Panc1 (cell line): ENCODE data around the gene DNM3. TPM values are rescaled to one million over a fixed set of nuclear protein-coding genes. Genes with fewer than 3 reads are reported as not detected.

ENCODE experiments used
- ATAC-seq: fragments of 200-7000 bp; cut with Tn5 transposase; 2 replicates; pipeline ENCODE4 v1.9.1; 2020; ENCODE audit warnings: mild to moderate bottlenecking, moderate library complexity
- BruUV-seq: library from RNA; stranded (reverse); fragments of 400-500 nt; replicated peaks from 2 replicates; lab custom pipeline; 2021; lab: Mats Ljungman, UMichigan
- CTCF ChIA-PET: fragments of 300-600 bp; sonication (Branson Sonifier 250); formaldehyde crosslinking; loops from one replicate; lab custom pipeline; 2022; ENCODE audit warnings: antibody characterized with exemption; lab: Charles Lee
- POLR2A ChIA-PET: fragments of 300-600 bp; sonication (Branson Sonifier 250); formaldehyde crosslinking; loops from one replicate; lab custom pipeline; 2022; ENCODE audit warnings: antibody characterized with exemption; lab: Charles Lee
- DNase-seq: peaks from one replicate; pipeline ENCODE4 v3.0.0-alpha.2; 2010; ENCODE audit warnings: low read depth, low spot score
- H3K27ac ChIP-seq: 2 replicates; pipeline ENCODE4 v1.5.1; 2011; ENCODE audit warnings: mild to moderate bottlenecking, low read length, inconsistent platforms
- H3K27me3 ChIP-seq: fragments of 200-500 bp; sonication (Bioruptor generic); 2 replicates; pipeline ENCODE4 v1.6.0; 2014; ENCODE audit warnings: low read length, inconsistent platforms; ENCODE audit not compliant: control insufficient read depth, insufficient read depth
- H3K36me3 ChIP-seq: fragments of 200-500 bp; sonication (Bioruptor generic); 2 replicates; pipeline ENCODE4 v1.5.1; 2014; ENCODE audit warnings: inconsistent platforms, mild to moderate bottlenecking, low read length, moderate library complexity; ENCODE audit not compliant: control insufficient read depth, insufficient read depth
- H3K4me1 ChIP-seq: 2 replicates; pipeline ENCODE4 v1.5.1; 2011; ENCODE audit warnings: inconsistent platforms, mild to moderate bottlenecking, low read length, moderate library complexity; ENCODE audit not compliant: control insufficient read depth, insufficient read depth
- H3K4me3 ChIP-seq, 2 experiments: 2 replicates each; pipeline ENCODE4 v1.5.1; 2011 to 2012; ENCODE audit warnings: low read depth in 2 of 2, low read length in 2 of 2, mild to moderate bottlenecking in 2 of 2, inconsistent platforms in 1 of 2, moderate library complexity in 1 of 2
- H3K9me3 ChIP-seq: fragments of 200-500 bp; sonication (Bioruptor generic); 2 replicates; pipeline ENCODE4 v1.5.1; 2014; ENCODE audit warnings: low read depth, mild to moderate bottlenecking, inconsistent platforms, low read length, moderate library complexity; ENCODE audit not compliant: control insufficient read depth, insufficient read depth
- POLR2AphosphoS5 ChIP-seq: IDR thresholded peaks from 2 replicates; pipeline ENCODE4 v1.6.1; 2012; ENCODE audit warnings: mild to moderate bottlenecking, low read depth, low read length, moderate library complexity
- SIN3A ChIP-seq: IDR thresholded peaks from 2 replicates; pipeline ENCODE4 v1.6.1; 2012; ENCODE audit warnings: low read depth, mild to moderate bottlenecking, low read length, moderate library complexity, borderline replicate concordance; ENCODE audit not compliant: insufficient read depth
- TCF7L2 ChIP-seq: IDR thresholded peaks from 2 replicates; pipeline ENCODE4 v1.6.1; 2011; ENCODE audit warnings: mild to moderate bottlenecking, low read depth, low read length, inconsistent platforms
- in situ Hi-C: cut with HindIII; loops from 2 replicates; pipeline ENCODE4 v1.10.0; 2016; ENCODE audit warnings: low sequenced_read_pairs, low pct_unique_long_range_greater_than_20kb
- intact Hi-C: fragments of 100-400 bp; cut with micrococcal nuclease; formaldehyde crosslinking; loops from one replicate; pipeline ENCODE4 v1.10.0; 2022; ENCODE audit not compliant: unreplicated experiment
- total RNA-seq: library from RNA; stranded (reverse); gene quantifications from one replicate; pipeline ENCODE4 v1.2.1, GENCODE V29; 2021; ENCODE audit not compliant: unreplicated experiment
- TF ChIP-seq, protein P1 (sequence below), 2 experiments: IDR thresholded peaks; 2 replicates each; pipeline ENCODE4 v1.6.1; 2011 to 2012; ENCODE audit warnings: low read depth in 2 of 2, control low read depth in 1 of 2, low read length in 1 of 2, mild to moderate bottlenecking in 1 of 2, moderate library complexity in 1 of 2; ENCODE audit not compliant: insufficient read depth in 1 of 2
- TF ChIP-seq, protein P2 (sequence below): fragments of 450-650 bp; IDR thresholded peaks from 2 replicates; pipeline ENCODE4 v1.5.1; 2017; ENCODE audit warnings: mild to moderate bottlenecking

The DNM3 gene
- total RNA-seq, 1 experiment from 2014 or later, result 0.46 TPM

DNA sequence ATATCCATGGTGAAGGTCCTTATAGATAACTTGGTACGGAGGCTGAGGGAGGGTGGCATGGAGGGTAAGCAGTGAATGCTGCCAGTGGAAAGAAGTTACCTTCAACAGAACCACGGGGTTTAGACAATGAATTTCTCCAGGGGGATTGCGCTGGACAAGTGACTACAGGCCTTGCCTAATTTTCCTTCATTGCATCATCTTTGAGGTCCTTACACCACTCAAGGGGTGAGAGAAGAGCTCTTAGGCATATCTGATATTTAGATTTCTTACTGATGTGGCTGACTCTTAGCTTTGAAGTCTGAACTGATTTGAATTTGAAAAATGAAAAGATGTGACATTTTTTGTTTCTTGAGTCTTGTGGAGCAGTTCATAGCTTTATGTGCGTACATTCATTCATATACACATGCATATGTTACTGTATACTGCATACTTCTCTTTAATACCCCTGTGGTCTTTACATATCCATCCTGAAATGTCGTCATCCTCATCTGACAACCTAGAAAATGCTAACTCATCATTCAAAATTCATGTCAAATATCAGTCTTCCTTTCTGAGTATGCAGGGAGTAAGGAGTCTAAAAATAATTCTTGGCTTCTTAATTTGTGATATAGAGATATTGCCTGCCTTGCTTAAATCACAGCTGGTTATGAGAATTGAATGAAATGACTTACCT lies 63.6 kb downstream of the DNM3 start:
- ChIA-PET POLR2A (no interaction called here), CTCF (no interaction called here)
- Histone ChIP-seq H3K36me3 (no peaks in the 10 kb centered on the region), H3K9me3 (no peaks in the 10 kb centered on the region), H3K4me1 (no peaks in the 10 kb centered on the region), H3K4me3 (no peak overlapping the region), H3K27me3 (no peaks in the 10 kb centered on the region), H3K27ac (no peak overlapping the region)
- in situ Hi-C loops (no loop called here), intact Hi-C loops (no loop called here)
- no peak for DNase-seq
- no peak for ATAC-seq
- BruUV-seq, result no TSS peak
- TF ChIP-seq SIN3A (no peak), POLR2AphosphoS5 (no peak), TCF7L2 (no peak)
- TF ChIP-seq, protein P1, sequence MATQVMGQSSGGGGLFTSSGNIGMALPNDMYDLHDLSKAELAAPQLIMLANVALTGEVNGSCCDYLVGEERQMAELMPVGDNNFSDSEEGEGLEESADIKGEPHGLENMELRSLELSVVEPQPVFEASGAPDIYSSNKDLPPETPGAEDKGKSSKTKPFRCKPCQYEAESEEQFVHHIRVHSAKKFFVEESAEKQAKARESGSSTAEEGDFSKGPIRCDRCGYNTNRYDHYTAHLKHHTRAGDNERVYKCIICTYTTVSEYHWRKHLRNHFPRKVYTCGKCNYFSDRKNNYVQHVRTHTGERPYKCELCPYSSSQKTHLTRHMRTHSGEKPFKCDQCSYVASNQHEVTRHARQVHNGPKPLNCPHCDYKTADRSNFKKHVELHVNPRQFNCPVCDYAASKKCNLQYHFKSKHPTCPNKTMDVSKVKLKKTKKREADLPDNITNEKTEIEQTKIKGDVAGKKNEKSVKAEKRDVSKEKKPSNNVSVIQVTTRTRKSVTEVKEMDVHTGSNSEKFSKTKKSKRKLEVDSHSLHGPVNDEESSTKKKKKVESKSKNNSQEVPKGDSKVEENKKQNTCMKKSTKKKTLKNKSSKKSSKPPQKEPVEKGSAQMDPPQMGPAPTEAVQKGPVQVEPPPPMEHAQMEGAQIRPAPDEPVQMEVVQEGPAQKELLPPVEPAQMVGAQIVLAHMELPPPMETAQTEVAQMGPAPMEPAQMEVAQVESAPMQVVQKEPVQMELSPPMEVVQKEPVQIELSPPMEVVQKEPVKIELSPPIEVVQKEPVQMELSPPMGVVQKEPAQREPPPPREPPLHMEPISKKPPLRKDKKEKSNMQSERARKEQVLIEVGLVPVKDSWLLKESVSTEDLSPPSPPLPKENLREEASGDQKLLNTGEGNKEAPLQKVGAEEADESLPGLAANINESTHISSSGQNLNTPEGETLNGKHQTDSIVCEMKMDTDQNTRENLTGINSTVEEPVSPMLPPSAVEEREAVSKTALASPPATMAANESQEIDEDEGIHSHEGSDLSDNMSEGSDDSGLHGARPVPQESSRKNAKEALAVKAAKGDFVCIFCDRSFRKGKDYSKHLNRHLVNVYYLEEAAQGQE (IDR thresholded peaks at IDR 0.05; ENCODE audit: insufficient read depth in 1 of 2, low read depth in 2 of 2, low read length in 1 of 2), result no peak
- TF ChIP-seq, protein P2, sequence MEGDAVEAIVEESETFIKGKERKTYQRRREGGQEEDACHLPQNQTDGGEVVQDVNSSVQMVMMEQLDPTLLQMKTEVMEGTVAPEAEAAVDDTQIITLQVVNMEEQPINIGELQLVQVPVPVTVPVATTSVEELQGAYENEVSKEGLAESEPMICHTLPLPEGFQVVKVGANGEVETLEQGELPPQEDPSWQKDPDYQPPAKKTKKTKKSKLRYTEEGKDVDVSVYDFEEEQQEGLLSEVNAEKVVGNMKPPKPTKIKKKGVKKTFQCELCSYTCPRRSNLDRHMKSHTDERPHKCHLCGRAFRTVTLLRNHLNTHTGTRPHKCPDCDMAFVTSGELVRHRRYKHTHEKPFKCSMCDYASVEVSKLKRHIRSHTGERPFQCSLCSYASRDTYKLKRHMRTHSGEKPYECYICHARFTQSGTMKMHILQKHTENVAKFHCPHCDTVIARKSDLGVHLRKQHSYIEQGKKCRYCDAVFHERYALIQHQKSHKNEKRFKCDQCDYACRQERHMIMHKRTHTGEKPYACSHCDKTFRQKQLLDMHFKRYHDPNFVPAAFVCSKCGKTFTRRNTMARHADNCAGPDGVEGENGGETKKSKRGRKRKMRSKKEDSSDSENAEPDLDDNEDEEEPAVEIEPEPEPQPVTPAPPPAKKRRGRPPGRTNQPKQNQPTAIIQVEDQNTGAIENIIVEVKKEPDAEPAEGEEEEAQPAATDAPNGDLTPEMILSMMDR, result no peak

DNA sequence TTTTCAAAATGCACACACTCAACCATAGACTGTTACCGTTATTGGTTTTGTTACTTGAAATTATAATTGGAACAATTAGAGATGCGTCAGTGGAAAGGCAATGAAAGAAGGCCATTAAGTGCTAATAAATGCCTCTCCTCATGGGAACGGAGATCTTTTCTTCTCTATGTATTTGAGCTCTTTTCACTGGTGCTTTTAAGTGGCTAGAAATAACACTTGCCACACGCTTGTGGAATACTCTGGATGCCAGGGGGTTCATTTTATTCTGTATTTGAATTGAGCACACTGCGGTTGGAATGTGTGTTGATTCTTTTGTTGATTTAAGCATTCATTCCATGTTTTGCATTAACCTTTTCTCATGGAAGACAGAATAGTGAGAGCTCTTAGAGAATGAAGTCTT lies 68.4 kb downstream of the DNM3 start:
- in situ Hi-C loops (no loop called here), intact Hi-C loops (no loop called here)
- Histone ChIP-seq H3K27me3 (no peaks in the 10 kb centered on the region), H3K4me1 (no peaks in the 10 kb centered on the region), H3K9me3 (no peaks in the 10 kb centered on the region), H3K27ac (no peak overlapping the region), H3K4me3 (no peak overlapping the region), H3K36me3 (no peaks in the 10 kb centered on the region)
- no peak for ATAC-seq
- ChIA-PET POLR2A (no interaction called here), CTCF (interaction anchor here (0.6 kb wide), 1 partner anchor 19 kb away, joined by 3 read pairs; no protein-coding TSS in a partner anchor)
- no TSS peak for BruUV-seq
- DNase-seq, result no peak
- TF ChIP-seq TCF7L2 (no peak), SIN3A (no peak), POLR2AphosphoS5 (no peak)
- TF ChIP-seq, protein P1 (IDR thresholded peaks at IDR 0.05; ENCODE audit: insufficient read depth in 1 of 2, low read depth in 2 of 2, low read length in 1 of 2), result no peak
- TF ChIP-seq, protein P2, result no peak
